GM20000 (cell line): Measurements from ENCODE around the gene OLIG3.

Source experiments
- DNase-seq: peaks from one replicate; pipeline ENCODE4 v3.0.0; 2012; ENCODE audit warnings: low spot score
- CTCF ChIP-seq: IDR thresholded peaks from 2 replicates; pipeline ENCODE4 v1.5.1; 2012; ENCODE audit warnings: mild to moderate bottlenecking, control low read depth; ENCODE audit errors: extremely low read depth, missing control alignments

OLIG3 gene

GRCh38 chr6:137489046-137490005 lies 4.9 kb downstream of the OLIG3 start:
- DNase-seq, result peak; percentile 36
- TF ChIP-seq CTCF, result no peak

- DNase-seq, result peak; percentile 34
- no peak for TF ChIP-seq CTCF
Observed at GRCh38 chr6:137488150-137489045, 5.8 kb downstream of the OLIG3 start.

GRCh38 chr6:137487869-137488149 lies 6.4 kb downstream of the OLIG3 start:
- no peak for DNase-seq
- no peak for TF ChIP-seq CTCF

GRCh38 chr6:137487181-137487868 lies 6.9 kb downstream of the OLIG3 start:
- peak; percentile 16 for DNase-seq
- no peak for TF ChIP-seq CTCF

GRCh38 chr6:137486416-137486815 lies 7.8 kb downstream of the OLIG3 start:
- no peak for DNase-seq
- no peak for TF ChIP-seq CTCF

GRCh38 chr6:137480431-137480830 lies 13.8 kb downstream of the OLIG3 start:
- DNase-seq, result no peak
- TF ChIP-seq CTCF, result no peak
